Activated CD4-positive, alpha-beta T cell treated with anti-CD3 and anti-CD28 coated beads for 36 hours (primary cell): Measurements from ENCODE around the gene ZNF215. TPM values are rescaled to one million over a fixed set of nuclear protein-coding genes. Genes with fewer than 3 reads are reported as not detected.
"Not testable (repeated sequence)": the region's sequence is repeated elsewhere in the genome, so short reads cannot be mapped to it uniquely, and the experiment has no call there.

Source experiments
- ATAC-seq: fragments of 200-7000 bp; cut with Tn5 transposase; one replicate; pipeline ENCODE4 v1.10.0; 2021; ENCODE audit warnings: mild to moderate bottlenecking, moderate library complexity
- CTCF ChIA-PET: fragments of 350-600 bp; sonication (Branson Sonifier 250); formaldehyde crosslinking; loops from one replicate; lab custom pipeline; 2021; ENCODE audit warnings: antibody characterized with exemption; lab: Charles Lee
- POLR2A ChIA-PET: fragments of 350-600 bp; sonication (Branson Sonifier 250); formaldehyde crosslinking; loops from one replicate; lab custom pipeline; 2021; ENCODE audit warnings: antibody characterized with exemption, inconsistent platforms; lab: Charles Lee
- DNase-seq: peaks from one replicate; pipeline ENCODE4 v3.0.0-alpha.2; 2020
- H3K27ac Mint-ChIP-seq: one replicate; pipeline ENCODE4 v1.8.0; 2021; ENCODE audit warnings: mixed read lengths
- H3K27me3 Mint-ChIP-seq: one replicate; pipeline ENCODE4 v1.8.0; 2021; ENCODE audit warnings: mixed read lengths
- H3K36me3 Mint-ChIP-seq: one replicate; pipeline ENCODE4 v1.8.0; 2021; ENCODE audit warnings: low read depth, mixed read lengths
- H3K4me1 Mint-ChIP-seq: one replicate; pipeline ENCODE4 v1.8.0; 2021; ENCODE audit warnings: mixed read lengths
- H3K4me3 Mint-ChIP-seq: one replicate; pipeline ENCODE4 v1.8.0; 2021; ENCODE audit warnings: mild to moderate bottlenecking, moderate library complexity, mixed read lengths
- H3K9me3 Mint-ChIP-seq: one replicate; pipeline ENCODE4 v1.8.0; 2021; ENCODE audit warnings: low read depth, mixed read lengths
- intact Hi-C, 2 experiments: fragments of 100-400 bp; cut with DNase I in 1 of 2; cut with micrococcal nuclease in 1 of 2; formaldehyde crosslinking; loops; one replicate each; pipeline versions ENCODE4 v1.14.2 to v1.15.1; 2022 to 2024; cut with DNase I, micrococcal nuclease
- total RNA-seq, 2 experiments: library from RNA; stranded (reverse); gene quantifications; one replicate each; pipeline ENCODE4 v1.2.3, GENCODE V29; 2021

ZNF215 gene
- total RNA-seq, 2 experiments from 2014 or later, result 3.6 TPM

DNA sequence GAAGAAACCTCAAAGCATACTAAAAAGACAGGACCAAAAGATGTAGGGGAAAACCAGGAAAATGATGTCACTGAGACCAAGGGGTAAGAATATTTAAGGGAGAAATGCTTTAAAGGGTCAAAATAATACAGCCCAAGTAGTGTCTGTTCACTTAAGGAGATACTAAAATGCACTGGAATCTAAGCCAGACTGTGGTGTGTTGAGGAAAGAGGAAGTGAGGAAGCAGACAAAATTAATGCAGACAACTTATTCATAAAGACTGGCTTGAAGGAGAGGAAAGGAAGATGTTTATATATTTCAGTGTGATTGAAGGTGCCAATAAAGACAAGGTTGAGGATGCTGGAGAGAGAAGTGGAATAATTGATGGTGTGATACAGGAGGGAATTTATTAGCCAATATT lies 15.7 kb downstream of the ZNF215 start:
- DNase-seq (no peak), ATAC-seq (no peak)
- CTCF ChIA-PET, result no interaction called here
- Mint-ChIP-seq H3K27me3 (no peaks in the 10 kb centered on the region), H3K36me3 (no peaks in the 10 kb centered on the region), H3K4me3 (no peak overlapping the region), H3K9me3 (no peaks in the 10 kb centered on the region), H3K27ac (no peak overlapping the region), H3K4me1 (no peaks in the 10 kb centered on the region)
- intact Hi-C loops, result no loop called here
- POLR2A ChIA-PET, result no interaction called here

- no peaks in the 10 kb centered on the region for H3K27me3 Mint-ChIP-seq
- intact Hi-C loops, result no loop called here
- H3K9me3 Mint-ChIP-seq, result no peaks in the 10 kb centered on the region
- CTCF ChIA-PET, result no interaction called here
- no peak overlapping the region for H3K4me3 Mint-ChIP-seq
- POLR2A ChIA-PET, result no interaction called here
- H3K36me3 Mint-ChIP-seq, result no peaks in the 10 kb centered on the region
- H3K4me1 Mint-ChIP-seq, result no peaks in the 10 kb centered on the region
- ATAC-seq (no peak), DNase-seq (no peak)
- no peak overlapping the region for H3K27ac Mint-ChIP-seq
These were observed 16.9 kb downstream of the ZNF215 start for GRCh38 chr11:6943131-6943530.

DNA sequence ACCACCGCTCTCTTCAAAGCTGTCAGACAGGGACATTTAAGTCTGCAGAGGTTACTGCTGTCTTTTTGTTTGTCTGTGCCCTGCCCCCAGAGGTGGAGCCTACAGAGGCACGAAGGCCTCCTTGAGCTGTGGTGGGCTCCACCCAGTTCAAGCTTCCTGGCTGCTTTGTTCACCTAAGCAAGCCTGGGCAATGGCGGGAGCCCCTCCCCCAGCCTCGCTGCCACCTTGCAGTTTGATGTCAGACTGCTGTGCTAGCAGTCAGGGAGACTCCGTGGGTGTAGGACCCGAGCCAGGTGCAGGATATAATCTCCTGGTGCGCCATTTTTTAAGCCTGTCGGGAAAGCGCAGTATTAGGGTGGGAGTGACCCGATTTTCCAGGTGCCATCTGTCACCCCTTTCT lies 28.0 kb downstream of the ZNF215 start:
- intact Hi-C loops, H3K4me1 Mint-ChIP-seq, DNase-seq, H3K27ac Mint-ChIP-seq, CTCF ChIA-PET, H3K9me3 Mint-ChIP-seq, H3K27me3 Mint-ChIP-seq, H3K36me3 Mint-ChIP-seq, ATAC-seq, H3K4me3 Mint-ChIP-seq, POLR2A ChIA-PET: not testable (repeated sequence)

DNA sequence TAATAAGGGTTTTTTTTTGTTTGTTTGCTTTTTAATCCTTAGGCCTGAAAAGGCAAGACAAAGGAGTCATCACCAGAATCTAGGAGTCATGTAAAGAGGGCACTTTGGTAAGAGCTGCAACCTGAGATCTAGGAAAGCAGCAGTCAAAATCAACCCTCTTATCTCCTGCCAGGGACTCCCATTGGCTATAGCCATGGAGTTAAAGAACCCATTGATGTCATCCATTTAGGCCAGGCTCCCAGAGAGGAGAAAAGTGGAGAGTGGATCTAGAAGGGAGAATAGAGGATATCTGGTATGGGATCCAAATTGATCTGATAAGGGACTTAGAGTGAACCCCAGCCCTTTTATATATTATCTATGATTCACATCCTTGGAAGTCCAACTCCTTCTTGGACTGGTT lies 35.9 kb downstream of the ZNF215 start:
- ATAC-seq, result no peak
- ChIA-PET POLR2A (interaction anchor here (0.5 kb wide), 1 partner anchor 29 kb away, joined by 6 read pairs; no protein-coding TSS in a partner anchor), CTCF (interaction anchor here (0.7 kb wide), 1 partner anchor 204 kb away, joined by 4 read pairs; no protein-coding TSS in a partner anchor)
- DNase-seq, result no peak
- H3K9me3 Mint-ChIP-seq, result peaks cover 2% of the 10 kb centered on the region
- no peaks in the 10 kb centered on the region for H3K36me3 Mint-ChIP-seq
- no peaks in the 10 kb centered on the region for H3K4me1 Mint-ChIP-seq
- no peaks in the 10 kb centered on the region for H3K27me3 Mint-ChIP-seq
- H3K4me3 Mint-ChIP-seq, result no peak overlapping the region
- intact Hi-C loops, result no loop called here
- no peak overlapping the region for H3K27ac Mint-ChIP-seq

GRCh38 chr11:6962673-6963072 lies 36.4 kb downstream of the ZNF215 start:
- H3K4me1 Mint-ChIP-seq, result no peaks in the 10 kb centered on the region
- ChIA-PET CTCF (no interaction called here), POLR2A (interaction anchor here (0.5 kb wide), 1 partner anchor 29 kb away, joined by 6 read pairs; no protein-coding TSS in a partner anchor)
- intact Hi-C loops, result no loop called here
- H3K27me3 Mint-ChIP-seq, result no peaks in the 10 kb centered on the region
- no peak overlapping the region for H3K4me3 Mint-ChIP-seq
- H3K9me3 Mint-ChIP-seq, result peaks cover 4% of the 10 kb centered on the region
- DNase-seq, result no peak
- H3K27ac Mint-ChIP-seq, result no peak overlapping the region
- no peak for ATAC-seq
- H3K36me3 Mint-ChIP-seq, result no peaks in the 10 kb centered on the region

- no peak overlapping the region for H3K4me3 Mint-ChIP-seq
- H3K4me1 Mint-ChIP-seq, result no peaks in the 10 kb centered on the region
- H3K27ac Mint-ChIP-seq, result no peak overlapping the region
- intact Hi-C loops, result no loop called here
- CTCF ChIA-PET, result interaction anchor here (0.7 to 1.0 kb wide), 3 partner anchors 11 to 106 kb away, joined by 3 to 5 read pairs (median 3); no protein-coding TSS in a partner anchor
- H3K9me3 Mint-ChIP-seq, result peaks cover 8% of the 10 kb centered on the region
- POLR2A ChIA-PET, result no interaction called here
- ATAC-seq, result no peak
- no peaks in the 10 kb centered on the region for H3K36me3 Mint-ChIP-seq
- DNase-seq, result no peak
- H3K27me3 Mint-ChIP-seq, result peaks cover 2% of the 10 kb centered on the region
These were observed 42.6 kb downstream of the ZNF215 start for GRCh38 chr11:6968816-6969215.

DNA sequence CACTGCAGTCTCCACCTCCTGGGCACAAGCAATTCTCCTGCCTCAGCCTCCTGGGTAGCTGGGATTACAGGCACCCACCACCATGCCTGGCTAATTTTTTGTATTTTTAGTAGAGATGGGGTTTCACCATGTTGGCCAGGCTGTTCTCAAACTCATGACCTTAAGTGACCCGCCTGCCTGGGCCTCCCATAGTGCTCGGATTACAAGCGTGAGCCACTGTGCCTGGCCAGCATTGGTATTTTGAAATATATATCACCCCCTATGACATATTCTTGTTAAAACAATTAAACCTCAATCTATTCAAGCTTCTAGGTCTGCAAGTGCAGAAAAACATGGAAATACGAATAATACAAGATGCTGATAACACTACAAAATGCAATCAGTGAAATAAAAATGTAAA lies 43.6 kb downstream of the ZNF215 start:
- H3K4me1 Mint-ChIP-seq, DNase-seq, H3K9me3 Mint-ChIP-seq, H3K36me3 Mint-ChIP-seq, intact Hi-C loops, H3K4me3 Mint-ChIP-seq, H3K27me3 Mint-ChIP-seq, ATAC-seq, CTCF ChIA-PET, H3K27ac Mint-ChIP-seq, POLR2A ChIA-PET: not testable (repeated sequence)

GRCh38 chr11:6979365-6979764 lies 53.1 kb downstream of the ZNF215 start:
- CTCF ChIA-PET, result interaction anchor here (1.4 kb wide), 1 partner anchor 10 kb away, joined by 5 read pairs; no protein-coding TSS in a partner anchor

DNA sequence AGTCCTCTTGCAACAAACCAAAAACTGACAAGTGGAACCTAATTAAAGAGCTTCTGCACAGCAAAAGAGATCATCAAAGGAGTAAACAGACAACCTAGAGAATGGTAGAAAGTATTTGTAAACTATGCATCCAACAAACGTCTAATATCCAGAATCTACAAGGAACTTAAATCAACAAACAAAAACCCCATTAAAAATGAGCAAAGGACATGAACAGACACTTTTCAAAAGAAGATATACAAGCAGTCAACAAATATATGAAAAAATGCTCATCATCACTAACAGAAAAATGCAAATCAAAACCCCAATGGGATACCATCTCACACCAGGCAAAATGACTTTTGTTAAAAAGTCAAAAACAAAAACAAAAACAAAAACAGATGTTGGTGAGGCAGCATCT lies 60.3 kb downstream of the ZNF215 start:
- Mint-ChIP-seq H3K4me3 (no peak overlapping the region), H3K27me3 (no peaks in the 10 kb centered on the region)

More at GRCh38 chr11:6979365-6979764, 53.1 kb downstream of the ZNF215 start:
- POLR2A ChIA-PET, result no interaction called here
- no peak overlapping the region for H3K27ac Mint-ChIP-seq
- H3K4me3 Mint-ChIP-seq, result no peak overlapping the region
- H3K36me3 Mint-ChIP-seq, result no peaks in the 10 kb centered on the region
- no peak for ATAC-seq
- intact Hi-C loops, result loop anchor here in 1 of 2 experiments (5.0 kb wide), 1 partner anchor 167 kb away; no protein-coding TSS in a partner anchor
- no peaks in the 10 kb centered on the region for H3K4me1 Mint-ChIP-seq
- no peak for DNase-seq
- H3K27me3 Mint-ChIP-seq, result no peaks in the 10 kb centered on the region
- H3K9me3 Mint-ChIP-seq, result no peaks in the 10 kb centered on the region

GRCh38 chr11:6988506-6988905 lies 62.3 kb downstream of the ZNF215 start:
- H3K27ac Mint-ChIP-seq, result no peak overlapping the region
- CTCF ChIA-PET, result no interaction called here

More for the DNA sequence above, 60.3 kb downstream of the ZNF215 start:
- ChIA-PET POLR2A (no interaction called here), CTCF (no interaction called here)
- DNase-seq (no peak), ATAC-seq (no peak)
- Mint-ChIP-seq H3K27ac (no peak overlapping the region), H3K9me3 (no peaks in the 10 kb centered on the region), H3K4me1 (no peaks in the 10 kb centered on the region), H3K36me3 (no peaks in the 10 kb centered on the region)
- intact Hi-C loops, result no loop called here

GRCh38 chr11:6991227-6991626 lies 65.0 kb downstream of the ZNF215 start:
- H3K27me3 Mint-ChIP-seq, result peaks cover 2% of the 10 kb centered on the region
- no peak overlapping the region for H3K27ac Mint-ChIP-seq
- DNase-seq, result no peak
- no peaks in the 10 kb centered on the region for H3K4me1 Mint-ChIP-seq
- no peaks in the 10 kb centered on the region for H3K9me3 Mint-ChIP-seq
- no peaks in the 10 kb centered on the region for H3K36me3 Mint-ChIP-seq
- no peak for ATAC-seq
- intact Hi-C loops, result no loop called here
- H3K4me3 Mint-ChIP-seq, result no peak overlapping the region
- ChIA-PET POLR2A (no interaction called here), CTCF (no interaction called here)

More at GRCh38 chr11:6988506-6988905, 62.3 kb downstream of the ZNF215 start:
- Mint-ChIP-seq H3K27me3 (no peaks in the 10 kb centered on the region), H3K4me3 (no peak overlapping the region), H3K9me3 (no peaks in the 10 kb centered on the region), H3K36me3 (no peaks in the 10 kb centered on the region), H3K4me1 (no peaks in the 10 kb centered on the region)
- ATAC-seq (no peak), DNase-seq (no peak)
- intact Hi-C loops, result no loop called here
- POLR2A ChIA-PET, result no interaction called here

DNA sequence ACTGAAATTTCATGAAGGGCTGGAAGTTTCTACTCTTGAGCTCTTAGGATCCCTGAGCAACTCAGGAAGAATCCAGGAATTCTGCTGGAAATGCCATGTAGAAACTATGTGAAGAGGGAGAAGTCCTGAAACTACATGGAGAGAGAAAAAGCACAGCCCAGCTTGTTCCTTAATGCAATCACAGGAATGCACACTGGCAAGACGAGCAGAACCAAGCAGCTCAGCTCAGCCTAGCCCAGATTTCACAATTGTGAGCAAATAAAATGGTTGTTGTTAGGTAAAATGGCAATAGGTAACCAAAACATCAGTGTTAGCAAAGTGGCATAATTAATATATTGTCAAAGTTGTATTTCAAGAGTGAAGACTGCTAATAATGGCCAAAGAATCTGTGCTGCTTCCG lies 65.8 kb downstream of the ZNF215 start:
- POLR2A ChIA-PET, result no interaction called here
- Mint-ChIP-seq H3K27me3 (peaks cover 2% of the 10 kb centered on the region), H3K4me1 (no peaks in the 10 kb centered on the region), H3K27ac (no peak overlapping the region), H3K9me3 (no peaks in the 10 kb centered on the region), H3K4me3 (no peak overlapping the region), H3K36me3 (no peaks in the 10 kb centered on the region)
- no peak for DNase-seq
- ATAC-seq, result no peak
- intact Hi-C loops, result no loop called here
- CTCF ChIA-PET, result interaction anchor here (1.0 kb wide), 1 partner anchor 233 kb away, joined by 3 read pairs; no protein-coding TSS in a partner anchor
